ENCODE data around the gene RFX2.
A peak's percentile ranks its signal among the peaks of the same experiment; 100 is the strongest.

RFX2 gene

DNA sequence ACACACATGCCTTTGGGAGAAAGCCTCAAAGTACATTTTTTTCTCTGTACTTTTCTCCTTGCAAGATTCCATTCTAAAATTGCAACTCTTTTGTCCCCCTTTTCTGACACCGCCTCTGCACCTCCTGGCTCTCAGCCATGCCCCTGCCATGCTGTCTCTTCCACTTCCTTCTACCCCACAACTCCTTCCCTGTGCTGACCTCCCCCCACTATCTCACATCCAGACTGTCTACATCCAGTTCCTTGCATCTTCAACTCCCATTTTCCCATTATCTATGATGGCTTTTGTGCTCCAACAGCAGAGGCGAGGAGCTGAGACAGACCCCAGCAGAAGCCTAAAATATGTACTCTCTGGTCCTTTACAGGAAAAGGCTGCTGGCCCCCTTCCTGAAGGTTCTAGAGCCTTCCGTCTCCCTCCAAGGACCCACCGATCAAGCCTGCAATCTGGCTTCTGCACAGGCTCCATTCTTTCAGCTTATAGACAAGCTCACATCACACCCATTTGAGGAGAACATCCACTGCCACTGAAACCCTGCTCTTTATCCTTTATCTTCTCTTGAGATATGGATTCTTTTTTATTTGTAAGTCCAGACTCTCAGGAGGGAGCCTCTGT is 50.2 kb downstream of the RFX2 start:
- no peak for DNase-seq (ENCODE audit: low read depth, low spot score)

- no peak for DNase-seq (ENCODE audit: low read depth, low spot score)
Observed at GRCh38 chr19:6059396-6059947, 50.8 kb downstream of the RFX2 start.

DNA sequence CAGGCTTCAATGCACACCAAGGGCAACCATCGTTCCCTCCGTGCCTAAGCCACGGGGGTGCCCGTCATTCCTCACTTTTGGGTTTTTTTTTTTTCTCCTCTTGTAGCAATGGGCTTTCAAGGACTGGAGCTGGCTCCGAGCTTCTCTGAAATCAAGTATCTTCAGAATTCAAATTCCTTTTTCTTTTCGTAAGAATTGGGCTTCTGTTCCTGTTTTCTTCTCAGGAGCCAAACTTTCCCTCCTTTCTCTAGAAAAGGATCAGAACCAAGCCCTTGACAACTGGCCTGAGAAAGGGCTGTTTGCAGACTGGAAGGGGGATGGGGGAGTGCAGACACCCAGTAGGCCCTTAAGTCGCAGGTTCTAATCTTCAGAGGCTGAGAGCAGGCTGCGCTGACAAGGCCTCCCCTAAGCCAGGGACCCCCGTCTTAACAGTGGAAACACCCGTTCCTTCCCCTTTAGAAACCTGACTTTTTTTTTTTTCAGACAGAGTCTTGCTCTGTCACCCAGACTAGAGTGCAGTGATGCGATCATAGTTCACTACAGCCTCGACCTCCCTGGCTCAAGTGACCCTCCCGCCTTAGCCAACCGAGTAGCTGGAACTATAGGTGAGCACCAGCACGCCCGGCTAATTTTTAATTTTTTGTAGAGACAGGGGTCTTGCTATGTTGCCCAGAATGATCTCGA is 51.6 kb downstream of the RFX2 start:
- DNase-seq (ENCODE audit: low read depth, low spot score) = no peak

DNA sequence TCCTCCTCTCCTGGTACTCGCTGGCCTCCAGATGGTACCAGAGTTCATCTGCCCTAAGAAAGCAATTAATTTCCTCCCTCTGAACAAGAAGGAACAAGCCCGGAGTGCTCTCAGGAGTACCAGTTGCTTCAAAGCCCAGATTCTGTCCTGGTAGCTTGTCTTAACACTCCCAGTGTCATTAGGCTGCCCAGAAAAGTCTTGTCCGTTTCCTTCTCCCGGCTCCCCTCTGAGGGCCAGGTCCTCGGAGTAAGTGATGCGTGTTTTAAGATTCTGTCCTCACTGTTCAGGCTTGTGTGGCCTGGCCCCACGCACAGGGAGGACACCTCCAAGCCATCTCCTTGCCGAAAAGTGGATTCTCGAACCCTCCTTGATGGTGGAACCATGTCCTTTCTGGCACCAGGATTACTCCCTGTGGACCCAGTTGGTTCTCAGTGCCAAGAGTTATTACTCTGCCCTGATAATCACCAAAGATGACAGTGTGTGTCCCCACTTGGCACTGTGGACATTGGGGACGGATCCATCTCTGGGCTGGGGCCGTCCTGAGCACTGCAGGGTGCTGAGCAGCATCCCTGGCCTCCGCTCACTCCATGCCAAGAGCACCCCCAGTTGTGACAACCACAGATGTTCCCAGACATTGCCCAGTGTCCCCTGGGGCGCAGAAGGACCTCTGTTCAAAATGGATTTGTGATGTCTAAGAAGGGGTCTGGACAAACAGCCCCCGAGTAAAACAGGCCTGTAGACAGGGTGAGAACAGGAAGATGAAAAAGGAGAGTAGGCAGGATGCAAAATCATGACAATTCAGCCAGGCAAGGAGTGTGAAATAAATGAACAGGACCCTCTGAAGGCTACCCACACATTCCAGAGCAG is 52.4 kb downstream of the RFX2 start:
- DNase-seq (ENCODE audit: low read depth, low spot score) = no peak

DNA sequence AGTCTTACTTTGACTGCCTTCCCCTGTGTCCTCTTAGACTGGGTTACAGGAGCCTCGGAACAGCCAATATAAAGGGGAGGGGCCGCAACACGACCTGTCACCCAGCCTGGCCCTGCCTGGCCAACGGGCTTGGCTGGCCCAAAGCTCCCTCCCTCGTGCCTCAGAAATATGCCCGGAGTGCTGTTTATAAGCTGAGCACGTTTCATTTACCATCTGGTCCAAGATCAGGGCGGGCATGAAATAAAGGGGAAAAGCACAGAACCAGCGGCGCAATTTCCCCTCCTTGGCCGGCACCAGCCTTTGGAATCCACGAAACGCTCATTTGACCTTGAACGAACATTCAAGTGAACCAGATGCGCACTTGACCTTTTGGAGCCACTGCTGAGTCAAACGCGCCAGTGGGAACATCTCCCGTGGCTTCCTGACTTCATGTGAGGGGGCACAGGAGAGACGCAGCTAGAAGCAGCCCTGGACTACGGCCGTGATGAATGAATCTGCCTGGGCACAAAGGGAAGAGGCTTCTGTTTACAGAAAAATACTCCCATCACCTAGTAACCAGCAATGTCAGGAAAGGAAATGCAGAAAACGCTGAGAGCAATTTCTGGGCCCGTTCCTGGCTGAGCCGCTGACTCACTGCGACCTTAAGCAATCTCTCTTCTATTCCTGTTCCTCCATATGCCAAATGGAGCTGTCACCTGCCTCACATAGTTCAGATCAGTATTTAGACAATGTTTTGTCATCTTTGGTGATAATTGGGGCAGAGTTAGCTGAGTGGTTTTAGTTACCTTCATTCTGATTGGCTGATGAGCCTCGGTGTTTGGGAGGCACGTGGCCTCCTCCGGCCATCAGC is 53.3 kb downstream of the RFX2 start:
- DNase-seq (ENCODE audit: low read depth, low spot score) = peak; percentile 47

DNA sequence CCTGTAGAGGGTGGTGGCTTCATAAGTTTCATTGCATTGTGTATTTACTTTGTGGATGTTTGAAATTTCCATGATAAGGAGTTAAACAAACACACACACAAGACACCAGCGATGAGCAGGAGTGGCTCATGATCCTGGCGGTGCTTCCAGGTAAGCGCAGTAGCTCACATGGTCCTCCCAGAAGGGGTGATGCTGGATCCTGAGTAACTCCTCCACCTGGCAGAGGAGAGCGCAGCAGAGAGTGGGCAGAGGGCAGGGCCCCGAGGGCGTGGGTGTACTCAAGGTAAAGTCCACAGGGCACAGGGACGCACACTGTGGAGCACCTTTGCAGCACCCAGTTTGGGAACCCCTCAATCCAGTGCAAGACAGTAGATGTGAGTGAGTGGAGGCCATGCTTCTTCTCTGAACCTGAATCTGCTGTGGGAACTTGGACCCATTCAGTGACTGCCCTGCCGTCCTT is 54.0 kb downstream of the RFX2 start:
- DNase-seq (ENCODE audit: low read depth, low spot score) = no peak

- DNase-seq (ENCODE audit: low read depth, low spot score) = no peak
Observed at GRCh38 chr19:6055013-6055795, 55.1 kb downstream of the RFX2 start.

- DNase-seq (ENCODE audit: low read depth, low spot score) = no peak
Observed at GRCh38 chr19:6048793-6049405, 61.4 kb downstream of the RFX2 start.

- no peak for DNase-seq (ENCODE audit: low read depth, low spot score)
Observed at GRCh38 chr19:6048348-6048747, 62.0 kb downstream of the RFX2 start.

DNA sequence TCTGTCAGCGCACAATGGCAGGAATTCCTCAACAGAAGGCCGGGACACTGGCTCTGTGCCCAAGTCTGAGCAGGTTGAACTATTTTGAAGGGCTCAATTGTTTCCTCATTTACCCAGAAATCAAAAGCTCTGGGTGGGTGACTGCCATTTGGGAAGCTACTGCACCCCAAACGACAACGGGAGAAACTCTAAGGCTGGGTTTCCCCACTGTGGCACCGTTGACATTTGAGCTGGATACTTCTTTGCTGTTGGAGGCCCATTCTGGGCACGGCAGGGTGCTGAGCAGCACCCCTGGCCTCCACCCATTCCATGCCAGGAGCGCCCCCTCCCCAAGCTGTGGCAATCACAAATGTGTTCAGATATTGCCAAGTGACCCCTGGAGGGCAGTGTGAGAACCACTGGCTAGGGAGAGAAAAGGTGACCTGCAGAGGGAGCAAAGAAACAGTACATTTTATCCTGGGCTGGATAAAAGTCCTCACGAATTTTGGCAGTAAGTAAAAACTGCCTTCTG is 62.5 kb downstream of the RFX2 start:
- no peak for DNase-seq (ENCODE audit: low read depth, low spot score)

- no peak for DNase-seq (ENCODE audit: low read depth, low spot score)
Observed at GRCh38 chr19:6047256-6047655, 63.0 kb downstream of the RFX2 start.

- no peak for DNase-seq (ENCODE audit: low read depth, low spot score)
Observed at GRCh38 chr19:6045108-6045507, 65.2 kb downstream of the RFX2 start.

DNA sequence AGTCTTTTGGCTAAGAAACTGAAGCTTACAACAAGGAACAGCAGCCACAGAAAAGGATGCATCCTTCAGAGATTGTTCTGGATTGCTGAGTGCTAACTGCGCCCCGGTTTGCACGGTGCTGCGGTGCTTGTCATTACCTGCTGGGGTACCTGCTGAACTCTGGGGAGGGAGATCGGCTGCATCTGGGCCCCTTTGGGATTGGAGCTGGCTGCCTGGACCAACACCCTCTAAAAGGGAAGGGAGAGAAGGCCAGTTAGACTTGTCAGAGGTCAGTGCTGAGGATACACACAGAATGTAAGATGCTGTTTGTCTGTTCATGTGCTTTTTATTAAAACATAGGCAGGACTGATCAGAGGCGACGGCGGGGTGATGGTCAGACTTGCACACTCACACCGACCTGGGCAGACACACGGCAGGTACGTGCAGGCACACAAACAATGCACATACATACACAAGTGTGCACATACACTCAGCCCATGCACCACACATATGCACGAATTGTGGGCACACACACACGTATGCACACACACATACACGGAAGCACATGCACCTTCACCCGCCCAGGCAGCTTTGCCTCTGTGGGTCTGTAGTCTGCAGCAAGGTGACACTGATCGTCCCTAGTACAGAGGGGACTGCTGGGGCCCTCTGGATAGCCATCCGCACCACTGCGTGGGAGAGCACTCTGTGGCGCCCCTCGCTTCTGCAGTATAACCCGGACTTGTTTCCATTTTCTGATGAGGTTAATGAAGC is 66.1 kb downstream of the RFX2 start:
- no peak for DNase-seq (ENCODE audit: low read depth, low spot score)

- no peak for DNase-seq (ENCODE audit: low read depth, low spot score)
Observed at GRCh38 chr19:6042776-6043726, 67.2 kb downstream of the RFX2 start.

DNA sequence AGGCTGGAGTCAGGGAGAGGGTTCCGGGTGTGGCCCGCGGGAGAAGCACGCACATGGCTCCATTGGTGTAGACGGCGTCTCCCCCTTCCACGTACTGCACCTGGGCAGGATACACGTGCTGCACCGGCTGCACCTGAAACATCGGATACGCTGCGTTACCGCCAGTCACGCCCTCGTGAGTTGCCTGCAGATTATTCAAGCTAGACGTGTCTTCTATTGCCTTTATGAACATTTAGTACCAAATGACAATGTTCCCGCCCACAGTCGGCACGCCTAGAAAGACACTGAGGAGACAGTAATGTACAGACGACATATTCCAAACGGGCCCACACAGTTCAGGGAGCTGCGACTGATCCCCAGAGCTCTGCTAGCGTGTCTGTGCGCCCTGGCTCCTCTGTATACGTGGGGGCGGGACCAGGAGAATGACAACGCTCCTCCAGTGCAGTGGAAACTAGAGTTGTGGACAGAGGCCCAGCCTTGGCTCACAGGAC is 68.3 kb downstream of the RFX2 start:
- no peak for DNase-seq (ENCODE audit: low read depth, low spot score)

DNA sequence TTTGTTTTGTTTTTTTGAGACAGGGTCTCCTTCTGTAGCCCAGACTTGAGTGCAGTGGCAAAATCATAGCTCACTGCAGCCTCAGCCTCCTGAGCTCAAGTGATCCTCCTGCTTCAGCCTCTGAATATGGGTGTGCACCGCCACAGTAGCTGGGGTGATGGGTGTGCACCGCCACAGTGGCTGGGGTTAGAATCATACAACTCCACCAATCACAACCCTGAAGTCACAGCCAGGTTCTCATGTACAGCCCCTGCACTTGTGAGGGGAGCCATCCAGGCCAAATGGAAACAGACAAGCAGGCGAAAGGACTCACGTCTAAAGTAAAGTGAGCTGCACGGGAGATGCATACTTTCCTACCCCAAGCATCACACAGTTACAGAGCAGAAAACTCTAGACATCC is 69.2 kb downstream of the RFX2 start:
- no peak for DNase-seq (ENCODE audit: low read depth, low spot score)

DNA sequence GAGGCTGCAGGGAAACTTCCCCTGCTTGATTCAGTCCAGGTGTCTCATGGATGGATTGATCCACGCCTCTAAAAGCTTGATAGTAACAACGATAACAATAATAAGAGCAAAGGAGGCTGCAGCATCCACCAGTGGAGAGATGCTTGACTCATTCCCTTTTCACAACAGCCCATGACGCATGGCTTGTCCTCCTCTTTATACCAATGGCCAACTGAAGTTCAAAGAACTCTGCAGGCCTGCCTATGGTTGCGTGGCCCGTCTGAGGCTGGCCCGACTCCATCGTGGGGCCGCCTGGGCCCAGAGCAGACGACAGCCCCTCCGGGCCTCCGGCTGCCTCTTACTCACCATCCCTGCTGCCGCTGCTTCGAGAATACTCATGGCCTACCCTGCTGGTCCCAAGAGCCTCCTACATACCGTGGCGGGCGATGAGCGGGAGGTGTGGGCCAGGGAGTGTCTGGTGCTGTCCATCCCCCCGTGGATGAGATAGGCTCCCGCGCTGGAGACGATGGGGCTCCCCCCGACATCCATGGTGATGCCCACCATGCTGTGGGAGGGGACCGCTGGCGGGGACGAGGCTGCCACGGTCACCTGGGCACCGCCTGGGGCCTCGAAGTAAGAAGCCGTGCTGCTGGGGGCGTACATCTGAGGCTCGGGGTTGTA is 70.6 kb downstream of the RFX2 start:
- no peak for DNase-seq (ENCODE audit: low read depth, low spot score)

Data from smooth muscle cell of the brain vasculature (primary cell).